SK-N-SH (cell line): ENCODE data around the gene CNFN. TPM values are rescaled to one million over a fixed set of nuclear protein-coding genes. Genes with fewer than 3 reads are reported as not detected.

Experiments used
- CTCF ChIA-PET: fragments of 300-600, 350-600 bp; formaldehyde crosslinking; extraction: SDS; loops from one replicate; lab custom pipeline; 2021; lab: Yijun Ruan, JAX
- POLR2A ChIA-PET: fragments of 350-600 bp; sonication (Branson Sonifier 250); formaldehyde crosslinking; extraction: SDS; loops from one replicate; lab custom pipeline; 2020; ENCODE audit warnings: antibody characterized with exemption, inconsistent platforms; lab: Yijun Ruan, JAX
- DNase-seq: peaks from one replicate; pipeline ENCODE4 v3.0.0; 2012
- H2AFZ ChIP-seq: fragments of 200-600 bp; sonication (generic); 2 replicates; pipeline ENCODE4 v1.8.1; 2016; ENCODE audit warnings: antibody characterized with exemption, mild to moderate bottlenecking, low read depth
- H3F3A ChIP-seq: fragments of 200-600 bp; sonication (generic); replicated peaks from 2 replicates; pipeline ENCODE3; 2016; ENCODE audit warnings: antibody characterized with exemption, mild to moderate bottlenecking; ENCODE audit not compliant: insufficient read depth
- H3K27ac ChIP-seq, 2 experiments: fragments of 200-500 bp in 1 of 2; fragments of 200-600 bp in 1 of 2; sonication (Bioruptor generic) in 1 of 2; sonication (generic), shearing (Covaris generic) in 1 of 2; 2 replicates each; pipeline versions ENCODE4 v1.5.1 to v1.6.1; 2014 to 2016; ENCODE audit warnings: low read depth in 2 of 2, inconsistent platforms in 1 of 2, low read length in 1 of 2, mild to moderate bottlenecking in 1 of 2, mixed read lengths in 1 of 2
- H3K27me3 ChIP-seq: fragments of 200-600 bp; sonication (generic), shearing (Covaris generic); 2 replicates; pipeline ENCODE4 v1.6.1; 2016; ENCODE audit warnings: mixed run types; ENCODE audit not compliant: insufficient read depth
- H3K36me3 ChIP-seq, 2 experiments: fragments of 200-500 bp in 1 of 2; fragments of 200-600 bp in 1 of 2; sonication (Bioruptor generic) in 1 of 2; sonication (generic) in 1 of 2; replicated peaks in 1 of 2; 2 replicates each; pipeline versions ENCODE3 to v1.5.1; 2014 to 2016; ENCODE audit warnings: low read length in 1 of 2, mild to moderate bottlenecking in 1 of 2; ENCODE audit not compliant: insufficient read depth in 2 of 2, control insufficient read depth in 1 of 2
- H3K4me1 ChIP-seq, 2 experiments: fragments of 200-500 bp in 1 of 2; fragments of 200-600 bp in 1 of 2; sonication (Bioruptor generic) in 1 of 2; sonication (generic), shearing (Covaris generic) in 1 of 2; 2 replicates each; pipeline versions ENCODE4 v1.5.1 to v1.6.1; 2014 to 2016; ENCODE audit warnings: low read depth in 1 of 2, low read length in 1 of 2, mixed run types in 1 of 2; ENCODE audit not compliant: insufficient read depth in 2 of 2, control insufficient read depth in 1 of 2
- H3K4me2 ChIP-seq: fragments of 200-600 bp; sonication (generic), shearing (Covaris generic); 2 replicates; pipeline ENCODE4 v1.6.1; 2017; ENCODE audit warnings: mixed run types
- H3K4me3 ChIP-seq, 2 experiments: fragments of 200-500 bp in 1 of 2; fragments of 200-600 bp in 1 of 2; sonication (Bioruptor generic) in 1 of 2; sonication (generic), shearing (Covaris generic) in 1 of 2; 2 replicates each; pipeline versions ENCODE4 v1.5.1 to v1.8.1; 2014 to 2016; ENCODE audit warnings: low read depth in 2 of 2, inconsistent platforms in 1 of 2, low read length in 1 of 2, mild to moderate bottlenecking in 1 of 2, mixed read lengths in 1 of 2, moderate library complexity in 1 of 2
- H3K79me2 ChIP-seq: fragments of 200-600 bp; sonication (generic); 2 replicates; pipeline ENCODE4 v1.8.1; 2017; ENCODE audit warnings: mild to moderate bottlenecking; ENCODE audit not compliant: insufficient read depth
- H3K9ac ChIP-seq: fragments of 200-600 bp; sonication (generic); 2 replicates; pipeline ENCODE4 v1.6.1; 2017; ENCODE audit warnings: mixed run types
- H3K9me2 ChIP-seq: fragments of 200-600 bp; sonication (generic); 2 replicates; pipeline ENCODE4 v1.6.1; 2017; ENCODE audit warnings: mixed run types
- H3K9me3 ChIP-seq: fragments of 200-600 bp; sonication (generic); 2 replicates; pipeline ENCODE4 v1.6.1; 2017; ENCODE audit warnings: mixed run types, mild to moderate bottlenecking, moderate library complexity
- H4K20me1 ChIP-seq: fragments of 200-600 bp; sonication (generic); 2 replicates; pipeline ENCODE4 v1.6.1; 2017; ENCODE audit warnings: mild to moderate bottlenecking, mixed run types; ENCODE audit not compliant: insufficient read depth
- FOXJ3 ChIP-seq: sonication (generic); formaldehyde crosslinking; IDR thresholded peaks from 2 replicates; pipeline ENCODE4 v1.5.1; 2020; ENCODE audit warnings: mild to moderate bottlenecking, missing genetic modification reagents
- JUND ChIP-seq: IDR thresholded peaks from 2 replicates; pipeline ENCODE4 v1.4.0; 2012
- MAX ChIP-seq: IDR thresholded peaks from 2 replicates; pipeline ENCODE4 v1.4.0; 2012; ENCODE audit warnings: low read depth
- PBX3 ChIP-seq: IDR thresholded peaks from 2 replicates; pipeline ENCODE4; 2012
- POLR2AphosphoS5 ChIP-seq: IDR thresholded peaks from 2 replicates; pipeline ENCODE4 v1.6.1; 2012; ENCODE audit warnings: low read depth, low read length
- TAF1 ChIP-seq: IDR thresholded peaks from 2 replicates; pipeline ENCODE4 v1.6.1; 2012; ENCODE audit warnings: low read depth, mild to moderate bottlenecking, low read length, moderate library complexity, borderline replicate concordance
- WGBS: methylation state at CpG from one replicate; pipeline ENCODE4 v1.1.6; 2017; ENCODE audit warnings: low lambda C conversion rate; 5-methylcytosine and 5-hydroxymethylcytosine counted together
- polyA plus RNA-seq, 3 experiments: library from polyadenylated mRNA; depleted of rRNA; stranded (reverse); fragments of >200 nt; gene quantifications; 2 replicates each; pipeline ENCODE4 v1.2.3, GENCODE V29; 2012

The CNFN gene
- polyA plus RNA-seq, 1 of the 3 experiments (the other 2 are of a cell fraction), result 4.5 TPM

GRCh38 chr19:42400404-42400803 is 10.3 kb upstream of the CNFN start:
- Histone ChIP-seq H3K27me3 (no peaks in the 10 kb centered on the region), H3K36me3 (peaks cover 0 to 7% of the 10 kb centered on the region in 2 experiments), H3K27ac (no peak overlapping the region), H4K20me1 (no peaks in the 10 kb centered on the region), H3K79me2 (no peaks in the 10 kb centered on the region), H3K9me3 (no peaks in the 10 kb centered on the region), H3K4me3 (no peak overlapping the region), H2AFZ (no peak overlapping the region), H3K9me2 (no peaks in the 10 kb centered on the region), H3F3A (peaks cover 5% of the 10 kb centered on the region), H3K4me1 (peaks cover 0 to 29% of the 10 kb centered on the region in 2 experiments; a peak in 2 of 4 replicates), H3K4me2 (no peak overlapping the region), H3K9ac (no peak overlapping the region)
- no peak for TF ChIP-seq MAX
- TF ChIP-seq JUND, result no peak
- TF ChIP-seq FOXJ3 (CRISPR knock-in tag), result no peak
- no peak for TF ChIP-seq POLR2AphosphoS5
- TF ChIP-seq PBX3, result no peak
- WGBS, result 100% methylated on average over 1 of the region's 1 CpG
- CTCF ChIA-PET, result interaction anchor here (0.7 to 2.9 kb wide), 17 partner anchors 9 to 292 kb away, joined by 3 to 45 read pairs (median 6); no protein-coding TSS in a partner anchor
- POLR2A ChIA-PET, result interaction anchor here (1.8 kb wide), 1 partner anchor 12 kb away, joined by 6 read pairs; no protein-coding TSS in a partner anchor
- no peak for DNase-seq

GRCh38 chr19:42397263-42398166 is 7.4 kb upstream of the CNFN start:
- Histone ChIP-seq H3K79me2 (no peaks in the 10 kb centered on the region), H3K4me3 (peak overlapping the region; percentile 59 to 71), H3K36me3 (no peaks in the 10 kb centered on the region), H3K4me1 (peaks cover 0 to 23% of the 10 kb centered on the region in 2 experiments; a peak in 2 of 4 replicates), H3K27ac (peak overlapping the region; percentile 56 to 82; a peak in 3 of 4 replicates), H3K4me2 (peak overlapping the region; percentile 95), H3K9ac (peak overlapping the region; percentile 76), H4K20me1 (no peaks in the 10 kb centered on the region), H3F3A (peaks cover 5% of the 10 kb centered on the region), H3K9me2 (no peaks in the 10 kb centered on the region), H3K27me3 (no peaks in the 10 kb centered on the region), H2AFZ (peak overlapping the region; percentile 86), H3K9me3 (no peaks in the 10 kb centered on the region)
- ChIA-PET POLR2A (interaction anchor here (0.6 to 1.7 kb wide), 5 partner anchors 11 to 168 kb away, joined by 3 to 8 read pairs (median 3); no protein-coding TSS in a partner anchor), CTCF (interaction anchor here (0.8 to 2.1 kb wide), 4 partner anchors 10 to 118 kb away, joined by 3 to 9 read pairs (median 6); no protein-coding TSS in a partner anchor)
- WGBS, result 24% methylated on average over 25 of the region's 25 CpGs
- no peak for DNase-seq
- TF ChIP-seq MAX, result peak; percentile 43; the same call in 1 of the 2 replicates
- TF ChIP-seq TAF1, result no peak
